DMS153 (cell line): ENCODE results near the gene SSH3.

Experiments
- DNase-seq: peaks from one replicate; lab custom pipeline; 2025; lab: John Stamatoyannopoulos, UW

The SSH3 gene

GRCh38 chr11:67293090-67293489, 10.2 kb upstream of the SSH3 start:
- DNase-seq = no peak

GRCh38 chr11:67295846-67296245, 7.5 kb upstream of the SSH3 start:
- DNase-seq = no peak

GRCh38 chr11:67298786-67299185, 4.5 kb upstream of the SSH3 start:
- no peak for DNase-seq

- DNase-seq = no peak
Measured at GRCh38 chr11:67299471-67300191, 3.7 kb upstream of the SSH3 start.

- no peak for DNase-seq
Measured at GRCh38 chr11:67300256-67300755, 3.0 kb upstream of the SSH3 start.

GRCh38 chr11:67300756-67301312, 2.5 kb upstream of the SSH3 start:
- no peak for DNase-seq

- no peak for DNase-seq
Measured at GRCh38 chr11:67301313-67301921, 1.9 kb upstream of the SSH3 start.

GRCh38 chr11:67301951-67302516, 1.3 kb upstream of the SSH3 start:
- peak; percentile 25 for DNase-seq

- no peak for DNase-seq
Measured at GRCh38 chr11:67302571-67303131, 679 bp upstream of the SSH3 start.

GRCh38 chr11:67303835-67304411, 593 bp downstream of the SSH3 start:
- no peak for DNase-seq

- DNase-seq = no peak
Measured at GRCh38 chr11:67304511-67305113, 1.3 kb downstream of the SSH3 start.

GRCh38 chr11:67306769-67307544, 3.6 kb downstream of the SSH3 start:
- DNase-seq = no peak

GRCh38 chr11:67307545-67308001, 4.2 kb downstream of the SSH3 start:
- DNase-seq = no peak

GRCh38 chr11:67308031-67308866, 4.9 kb downstream of the SSH3 start:
- DNase-seq = no peak

- no peak for DNase-seq
Measured at GRCh38 chr11:67309166-67309565, 5.8 kb downstream of the SSH3 start.

GRCh38 chr11:67309661-67310061, 6.3 kb downstream of the SSH3 start:
- DNase-seq = no peak

- no peak for DNase-seq
Measured at GRCh38 chr11:67310246-67311050, 7.1 kb downstream of the SSH3 start.

GRCh38 chr11:67311051-67311555, 7.8 kb downstream of the SSH3 start:
- DNase-seq = no peak

- DNase-seq = no peak
Measured at GRCh38 chr11:67311556-67312082, 8.3 kb downstream of the SSH3 start.
